GM12878 (cell line): ENCODE data around the gene FBXL3. TPM values are rescaled to one million over a fixed set of nuclear protein-coding genes. Genes with fewer than 3 reads are reported as not detected.

Source experiments
- ATAC-seq: fragments of 200-7000 bp; cut with Tn5 transposase; 3 replicates; pipeline ENCODE4 v1.9.1; 2020; ENCODE audit warnings: mild to moderate bottlenecking, moderate library complexity
- BruUV-seq: library from RNA; stranded (reverse); fragments of 400-500 nt; replicated peaks from 2 replicates; lab custom pipeline; 2021; lab: Mats Ljungman, UMichigan
- CTCF ChIA-PET: fragments of 300-600 bp; sonication (Branson Sonifier 250); formaldehyde crosslinking; extraction: SDS; loops from one replicate; lab custom pipeline; 2021; ENCODE audit warnings: inconsistent platforms; lab: Yijun Ruan, JAX
- POLR2A ChIA-PET: fragments of 350-600 bp; formaldehyde crosslinking; extraction: SDS; loops from one replicate; lab custom pipeline; 2021; ENCODE audit warnings: inconsistent platforms; lab: Charles Lee
- RAD21 ChIA-PET: fragments of 300-600 bp; sonication (Branson Sonifier 250); formaldehyde crosslinking; loops from one replicate; lab custom pipeline; 2023; ENCODE audit warnings: antibody characterized with exemption; ENCODE audit not compliant: unreplicated experiment; lab: Charles Lee
- SMC1A ChIA-PET: fragments of 300-600 bp; sonication (Branson Sonifier 250); formaldehyde crosslinking; loops from one replicate; lab custom pipeline; 2023; ENCODE audit not compliant: unreplicated experiment, uncharacterized antibody; lab: Charles Lee
- DNase-seq: peaks from one replicate; pipeline ENCODE4 v3.0.0-alpha.2; 2011; ENCODE audit warnings: low read depth, low spot score
- FAIRE-seq: peaks from 3 replicates; lab custom pipeline; 2011; peaks lifted over from hg19 to GRCh38; lab: Jason Lieb, UNC
- H2AFZ ChIP-seq: 2 replicates; pipeline ENCODE4 v1.6.0; 2011; ENCODE audit warnings: low read depth, low read length, control low read depth; ENCODE audit not compliant: control insufficient read depth
- H3K27ac ChIP-seq: 2 replicates; pipeline ENCODE4 v1.5.1; 2011; ENCODE audit warnings: control low read depth; ENCODE audit not compliant: control insufficient read depth, insufficient read depth
- H3K27me3 ChIP-seq, 2 experiments: replicated peaks in 1 of 2; 2 replicates each; pipeline versions ENCODE4 v1.6.0 to v1.6.1; 2011; ENCODE audit warnings: low read length in 1 of 2; ENCODE audit not compliant: control insufficient read depth in 2 of 2, insufficient read depth in 2 of 2
- H3K36me3 ChIP-seq, 2 experiments: 2 replicates each; pipeline ENCODE4 v1.5.1; 2011; ENCODE audit warnings: low read length in 1 of 2; ENCODE audit not compliant: control insufficient read depth in 2 of 2, insufficient read depth in 2 of 2
- H3K4me1 ChIP-seq: 2 replicates; pipeline ENCODE4 v1.6.1; 2011; ENCODE audit warnings: mild to moderate bottlenecking, low read length, moderate library complexity, mixed read lengths; ENCODE audit not compliant: control insufficient read depth, insufficient read depth
- H3K4me2 ChIP-seq: 2 replicates; pipeline ENCODE4 v1.6.0; 2011; ENCODE audit warnings: control low read depth; ENCODE audit not compliant: control insufficient read depth, insufficient read depth
- H3K4me3 ChIP-seq: fragments of 200-600 bp; sonication (generic); 2 replicates; pipeline ENCODE4 v1.5.1; 2016
- H3K79me2 ChIP-seq: 2 replicates; pipeline ENCODE4 v1.6.0; 2011; ENCODE audit warnings: low read length; ENCODE audit not compliant: control insufficient read depth, insufficient read depth
- H3K9ac ChIP-seq: 2 replicates; pipeline ENCODE4 v1.8.0; 2011; ENCODE audit warnings: low read length, control low read depth, mixed read lengths; ENCODE audit not compliant: control insufficient read depth, insufficient read depth
- H3K9me3 ChIP-seq: replicated peaks from 3 replicates; pipeline ENCODE4 v1.5.1; 2011; ENCODE audit warnings: mild to moderate bottlenecking, low read length; ENCODE audit not compliant: control insufficient read depth, insufficient read depth
- H4K20me1 ChIP-seq: 2 replicates; pipeline ENCODE4 v1.6.0; 2011; ENCODE audit not compliant: control insufficient read depth, insufficient read depth
- ASH2L ChIP-seq: fragments of 300-600, 200-600 bp; sonication (generic); IDR thresholded peaks from 2 replicates; pipeline ENCODE4 v1.6.1; 2017; ENCODE audit warnings: low read depth, mild to moderate bottlenecking, borderline replicate concordance
- BACH1 ChIP-seq: fragments of 450-650 bp; IDR thresholded peaks from 2 replicates; pipeline ENCODE4 v1.6.1; 2017; ENCODE audit warnings: mild to moderate bottlenecking, borderline replicate concordance
- EP300 ChIP-seq, 2 experiments: fragments of 150-350 bp in 1 of 2; IDR thresholded peaks; 2 replicates each; pipeline ENCODE4 v1.6.1; 2011 to 2012; ENCODE audit warnings: low read depth in 2 of 2, low read length in 2 of 2, borderline replicate concordance in 1 of 2, improper control_type of control experiment in 1 of 2, inconsistent platforms in 1 of 2; ENCODE audit not compliant: control insufficient read depth in 1 of 2
- HCFC1 ChIP-seq: fragments of 150-350 bp; IDR thresholded peaks from 2 replicates; pipeline ENCODE4 v1.6.1; 2014; ENCODE audit warnings: low read length
- PBX3 ChIP-seq: IDR thresholded peaks from 2 replicates; pipeline ENCODE4 v1.6.1; 2011; ENCODE audit warnings: mild to moderate bottlenecking, low read depth, low read length, moderate library complexity; ENCODE audit not compliant: insufficient replicate concordance
- RUNX3 ChIP-seq: IDR thresholded peaks from 2 replicates; pipeline ENCODE4 v1.6.1; 2012; ENCODE audit warnings: low read length, inconsistent platforms
- SP1 ChIP-seq: IDR thresholded peaks from one replicate; pipeline ENCODE4 v1.6.1; 2011; ENCODE audit warnings: low read depth, low read length
- STAT3 ChIP-seq: IDR thresholded peaks from 2 replicates; pipeline ENCODE4 v1.6.1; 2011; ENCODE audit warnings: low read depth, low read length, improper control_type of control experiment
- WGBS: methylation state at CpG from one replicate; pipeline ENCODE4 v1.1.6; 2016; ENCODE audit warnings: low lambda C conversion rate; ENCODE audit not compliant: insufficient replicate concordance, insufficient coverage; ENCODE audit errors: missing lambda C conversion rate; 5-methylcytosine and 5-hydroxymethylcytosine counted together
- in situ Hi-C: fragments of 300-500 bp; cut with MboI; formaldehyde crosslinking; loops from 9 replicates; pipeline ENCODE4 v1.14.3; 2018; ENCODE audit warnings: mixed read lengths
- intact Hi-C: fragments of 100-400 bp; cut with micrococcal nuclease; formaldehyde crosslinking; loops from one replicate; pipeline ENCODE4 v1.14.2; 2022; ENCODE audit not compliant: unreplicated experiment
- polyA plus RNA-seq, 11 experiments: library from polyadenylated mRNA; depleted of rRNA in 4 of 11; unstranded in 6 of 11; stranded (reverse) in 5 of 11; fragments of >200 nt; fragmentation: Nextera tagmentation in 4 of 11; fragmentation: Illumina TruSeq in 1 of 11; extraction: Ambion mirVana in 4 of 11; extraction: Trizol in 1 of 11; gene quantifications; 1 replicate in 1 of 11; 2 replicates in 10 of 11; pipeline versions ENCODE4 v1.2.1 to v1.2.3, GENCODE V29; 2011 to 2016; ENCODE audit warnings: inconsistent platforms in 2 of 11, missing spikeins in 2 of 11, low read depth in 1 of 11
- total RNA-seq, 4 experiments: library from RNA; depleted of rRNA in 3 of 4; stranded (reverse); fragments of >200 nt in 3 of 4; fragmentation: Illumina TruSeq in 1 of 4; extraction: Trizol in 1 of 4; gene quantifications; 2 replicates each; pipeline versions ENCODE4 v1.2.1 to v1.2.3, GENCODE V29; 2013 to 2021

FBXL3 gene
- total and polyA plus RNA-seq, 10 of the 15 experiments (the other 5 are each of a cell fraction or from before 2014, with no cell fraction given), result 9.0 to 26.4 (median 19.7) TPM

GRCh38 chr13:77055158-77055557, 28.2 kb upstream of the FBXL3 start:
- Histone ChIP-seq H3K36me3 (peaks cover 7 to 40% of the 10 kb centered on the region in 2 experiments), H3K79me2 (no peaks in the 10 kb centered on the region), H3K9me3 (no peaks in the 10 kb centered on the region), H3K27ac (no peak overlapping the region), H3K27me3 (no peaks in the 10 kb centered on the region), H3K4me2 (no peak overlapping the region), H4K20me1 (no peaks in the 10 kb centered on the region), H2AFZ (no peak overlapping the region), H3K4me1 (no peaks in the 10 kb centered on the region), H3K4me3 (no peak overlapping the region), H3K9ac (no peak overlapping the region)
- in situ Hi-C loops (no loop called here), intact Hi-C loops (no loop called here)
- FAIRE-seq, result no peak
- no TSS peak for BruUV-seq
- TF ChIP-seq ASH2L, result no peak
- TF ChIP-seq RUNX3, result no peak
- no peak for TF ChIP-seq PBX3
- no peak for TF ChIP-seq SP1
- TF ChIP-seq EP300 (IDR thresholded peaks at IDR 0.05; ENCODE audit: borderline replicate concordance in 1 of 2, control insufficient read depth in 1 of 2, low read depth in 2 of 2, low read length in 2 of 2), result no peak
- no peak for TF ChIP-seq STAT3
- TF ChIP-seq HCFC1, result no peak
- no peak for TF ChIP-seq BACH1
- DNase-seq, result no peak
- ATAC-seq, result no peak
- SMC1A ChIA-PET, result interaction anchor here (0.9 to 1.5 kb wide), 6 partner anchors 9 to 423 kb away, joined by 3 to 4 read pairs (median 4); no protein-coding TSS in a partner anchor
- 100% methylated on average over 2 of the region's 2 CpGs for WGBS
- POLR2A ChIA-PET, result no interaction called here
- CTCF ChIA-PET, result interaction anchor here (0.8 to 1.4 kb wide), 4 partner anchors 11 to 65 kb away, joined by 3 to 5 read pairs (median 4); no protein-coding TSS in a partner anchor
- RAD21 ChIA-PET, result interaction anchor here (0.6 kb wide), 1 partner anchor 90 kb away, joined by 3 read pairs; no protein-coding TSS in a partner anchor
